Osteocyte (in vitro differentiated cells): ENCODE measurements around the gene CDH23. TPM values are rescaled to one million over a fixed set of nuclear protein-coding genes. Genes with fewer than 3 reads are reported as not detected.

Source experiments
- DNase-seq: peaks from one replicate; pipeline ENCODE4 v3.0.0; 2021; ENCODE audit warnings: mixed read lengths; ENCODE audit not compliant: unreplicated experiment; ENCODE audit errors: extremely low spot score
- H3K27ac Mint-ChIP-seq: one replicate; pipeline ENCODE4 v1.8.0; 2021; ENCODE audit warnings: mild to moderate bottlenecking, mixed read lengths; ENCODE audit not compliant: unreplicated experiment
- H3K27me3 Mint-ChIP-seq: one replicate; pipeline ENCODE4 v1.8.0; 2021; ENCODE audit warnings: mixed read lengths; ENCODE audit not compliant: unreplicated experiment
- H3K36me3 Mint-ChIP-seq: one replicate; pipeline ENCODE4 v1.8.0; 2021; ENCODE audit warnings: mixed read lengths; ENCODE audit not compliant: unreplicated experiment
- H3K4me1 Mint-ChIP-seq: one replicate; pipeline ENCODE4 v1.8.0; 2021; ENCODE audit warnings: mixed read lengths; ENCODE audit not compliant: unreplicated experiment
- H3K4me3 Mint-ChIP-seq: one replicate; pipeline ENCODE4 v1.8.0; 2021; ENCODE audit warnings: mild to moderate bottlenecking, moderate library complexity, mixed read lengths; ENCODE audit not compliant: unreplicated experiment
- H3K9me3 Mint-ChIP-seq: one replicate; pipeline ENCODE4 v1.8.0; 2021; ENCODE audit warnings: mixed read lengths; ENCODE audit not compliant: unreplicated experiment
- total RNA-seq: library from RNA; stranded (reverse); gene quantifications from 2 replicates; pipeline ENCODE4 v1.2.1, GENCODE V29; 2021
- TF ChIP-seq, protein P1 (sequence below): fragments of 200-600 bp; sonication (generic); IDR thresholded peaks from 2 replicates; pipeline ENCODE4 v1.5.0; 2021; ENCODE audit warnings: antibody characterized with exemption, mild to moderate bottlenecking, moderate library complexity

The CDH23 gene
- total RNA-seq, 1 donor from 2014 or later = not detected

DNA sequence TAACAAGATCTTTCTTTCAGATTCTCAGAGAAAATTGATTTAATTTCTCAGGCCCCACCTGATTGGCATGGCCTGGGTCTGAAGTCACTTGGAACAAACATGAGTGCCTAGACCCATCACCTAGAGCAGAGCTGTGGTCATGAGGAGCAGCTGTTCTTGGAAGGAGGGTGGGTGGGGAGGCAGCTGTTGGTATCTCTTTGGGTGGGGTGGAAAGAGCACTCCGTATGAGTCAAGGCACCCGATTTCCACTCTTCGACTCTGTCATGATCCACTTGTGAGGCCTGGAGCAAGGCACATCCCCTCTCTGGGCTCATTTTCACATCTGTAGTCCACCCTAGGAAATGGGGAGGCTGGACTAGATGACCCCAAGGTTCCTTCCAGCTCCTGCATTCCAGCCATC is 166.2 kb downstream of the CDH23 start:
- TF ChIP-seq, protein P1, sequence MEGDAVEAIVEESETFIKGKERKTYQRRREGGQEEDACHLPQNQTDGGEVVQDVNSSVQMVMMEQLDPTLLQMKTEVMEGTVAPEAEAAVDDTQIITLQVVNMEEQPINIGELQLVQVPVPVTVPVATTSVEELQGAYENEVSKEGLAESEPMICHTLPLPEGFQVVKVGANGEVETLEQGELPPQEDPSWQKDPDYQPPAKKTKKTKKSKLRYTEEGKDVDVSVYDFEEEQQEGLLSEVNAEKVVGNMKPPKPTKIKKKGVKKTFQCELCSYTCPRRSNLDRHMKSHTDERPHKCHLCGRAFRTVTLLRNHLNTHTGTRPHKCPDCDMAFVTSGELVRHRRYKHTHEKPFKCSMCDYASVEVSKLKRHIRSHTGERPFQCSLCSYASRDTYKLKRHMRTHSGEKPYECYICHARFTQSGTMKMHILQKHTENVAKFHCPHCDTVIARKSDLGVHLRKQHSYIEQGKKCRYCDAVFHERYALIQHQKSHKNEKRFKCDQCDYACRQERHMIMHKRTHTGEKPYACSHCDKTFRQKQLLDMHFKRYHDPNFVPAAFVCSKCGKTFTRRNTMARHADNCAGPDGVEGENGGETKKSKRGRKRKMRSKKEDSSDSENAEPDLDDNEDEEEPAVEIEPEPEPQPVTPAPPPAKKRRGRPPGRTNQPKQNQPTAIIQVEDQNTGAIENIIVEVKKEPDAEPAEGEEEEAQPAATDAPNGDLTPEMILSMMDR = no peak
- Mint-ChIP-seq H3K27ac (no peak overlapping the region), H3K4me1 (no peaks in the 10 kb centered on the region), H3K36me3 (no peaks in the 10 kb centered on the region), H3K27me3 (peaks cover 59% of the 10 kb centered on the region), H3K4me3 (no peak overlapping the region), H3K9me3 (no peaks in the 10 kb centered on the region)
- no peak for DNase-seq

DNA sequence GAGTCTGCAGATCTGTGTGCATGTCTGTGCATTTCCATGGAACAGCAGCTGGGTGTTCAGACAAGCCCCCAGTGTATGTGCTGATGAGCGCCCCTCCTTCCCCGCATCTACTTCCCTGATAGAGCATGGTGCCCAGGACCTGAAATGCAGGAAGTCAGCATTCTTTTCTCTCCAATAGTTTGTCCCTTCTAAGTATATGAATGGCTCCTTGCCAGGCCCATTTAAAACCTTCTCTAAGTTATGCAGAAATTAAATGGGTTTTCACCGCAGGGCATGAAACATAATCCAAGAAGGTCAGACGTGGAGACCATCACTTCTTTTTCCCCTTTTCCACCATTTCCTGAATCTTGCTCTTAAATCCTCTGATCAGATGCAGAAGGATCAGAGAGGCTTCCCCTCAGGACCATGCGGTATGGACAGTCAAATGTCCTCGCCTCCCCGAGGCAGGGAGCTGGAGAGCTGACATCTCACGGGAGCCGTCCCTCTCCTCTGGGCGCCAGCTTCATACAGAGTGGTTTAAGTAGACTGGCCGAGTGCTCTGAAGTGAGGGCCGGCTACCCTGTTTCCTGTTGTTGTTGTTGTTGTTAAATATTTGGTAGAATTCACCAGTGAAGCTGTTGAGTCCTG is 167.6 kb downstream of the CDH23 start:
- Mint-ChIP-seq H3K9me3 (no peaks in the 10 kb centered on the region), H3K27me3 (peaks cover 50% of the 10 kb centered on the region), H3K4me3 (no peak overlapping the region), H3K27ac (no peak overlapping the region), H3K36me3 (no peaks in the 10 kb centered on the region), H3K4me1 (no peaks in the 10 kb centered on the region)
- TF ChIP-seq, protein P1 = no peak
- DNase-seq = no peak

DNA sequence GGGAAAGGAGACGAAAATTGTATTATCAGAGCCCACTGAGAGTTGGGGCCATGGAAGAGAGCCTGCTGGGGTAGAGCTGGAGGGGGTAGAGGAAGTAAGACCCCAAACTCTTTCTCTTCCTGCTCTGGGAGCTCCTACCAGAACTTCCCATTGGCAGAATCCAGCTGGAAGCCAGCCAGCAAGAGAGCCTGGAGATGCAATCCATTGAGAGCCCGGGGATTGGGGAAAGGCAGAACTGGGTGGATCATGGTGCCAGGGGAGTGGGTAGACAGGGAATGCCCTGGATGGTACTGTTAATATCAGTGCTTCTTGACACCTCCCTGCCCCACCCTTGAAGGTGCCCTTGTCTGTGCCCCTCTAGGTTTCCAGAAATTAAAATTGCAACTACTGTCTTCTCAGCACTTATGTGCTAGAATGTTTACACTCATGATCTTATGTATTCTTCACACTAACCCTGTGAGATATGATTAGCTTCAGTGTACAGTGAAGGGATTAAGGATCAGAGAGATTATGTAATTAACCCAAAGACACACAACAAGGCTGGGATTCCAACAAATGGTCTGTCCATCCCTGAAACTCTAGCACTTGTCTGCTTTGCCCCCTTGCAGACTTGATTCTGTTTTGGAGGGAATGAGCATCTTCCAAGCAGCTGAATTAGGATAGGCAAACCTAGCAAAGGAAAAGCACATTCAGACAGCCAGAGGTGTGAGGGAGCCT is 168.7 kb downstream of the CDH23 start:
- TF ChIP-seq, protein P1 = no peak
- Mint-ChIP-seq H3K4me1 (no peaks in the 10 kb centered on the region), H3K27me3 (peaks cover 38% of the 10 kb centered on the region), H3K9me3 (no peaks in the 10 kb centered on the region), H3K4me3 (no peak overlapping the region), H3K36me3 (no peaks in the 10 kb centered on the region), H3K27ac (no peak overlapping the region)
- no peak for DNase-seq

DNA sequence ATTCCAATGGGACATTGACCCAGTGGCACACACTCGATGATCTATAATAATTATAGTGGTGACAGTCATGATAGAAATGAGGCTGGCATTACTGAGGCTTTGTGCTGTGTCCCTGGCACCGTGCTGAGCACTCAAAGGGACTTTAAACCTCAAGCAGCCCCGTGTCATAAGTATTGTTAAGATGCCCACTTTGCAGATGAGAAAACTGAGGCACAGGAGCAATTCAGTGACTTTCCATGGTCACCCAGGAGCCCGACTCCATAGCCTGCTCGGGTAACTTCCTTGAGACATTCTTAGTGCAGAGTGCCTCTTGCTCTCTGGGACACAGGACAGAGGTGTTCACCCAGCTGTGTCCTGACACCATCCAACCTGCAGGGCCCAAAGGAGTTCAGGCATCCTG is 170.3 kb downstream of the CDH23 start:
- H3K27me3 Mint-ChIP-seq = peaks cover 28% of the 10 kb centered on the region
- H3K9me3 Mint-ChIP-seq = no peaks in the 10 kb centered on the region
- H3K4me1 Mint-ChIP-seq = no peaks in the 10 kb centered on the region
- no peak overlapping the region for H3K4me3 Mint-ChIP-seq
- DNase-seq = no peak
- TF ChIP-seq, protein P1 = no peak
- no peak overlapping the region for H3K27ac Mint-ChIP-seq
- no peaks in the 10 kb centered on the region for H3K36me3 Mint-ChIP-seq

DNA sequence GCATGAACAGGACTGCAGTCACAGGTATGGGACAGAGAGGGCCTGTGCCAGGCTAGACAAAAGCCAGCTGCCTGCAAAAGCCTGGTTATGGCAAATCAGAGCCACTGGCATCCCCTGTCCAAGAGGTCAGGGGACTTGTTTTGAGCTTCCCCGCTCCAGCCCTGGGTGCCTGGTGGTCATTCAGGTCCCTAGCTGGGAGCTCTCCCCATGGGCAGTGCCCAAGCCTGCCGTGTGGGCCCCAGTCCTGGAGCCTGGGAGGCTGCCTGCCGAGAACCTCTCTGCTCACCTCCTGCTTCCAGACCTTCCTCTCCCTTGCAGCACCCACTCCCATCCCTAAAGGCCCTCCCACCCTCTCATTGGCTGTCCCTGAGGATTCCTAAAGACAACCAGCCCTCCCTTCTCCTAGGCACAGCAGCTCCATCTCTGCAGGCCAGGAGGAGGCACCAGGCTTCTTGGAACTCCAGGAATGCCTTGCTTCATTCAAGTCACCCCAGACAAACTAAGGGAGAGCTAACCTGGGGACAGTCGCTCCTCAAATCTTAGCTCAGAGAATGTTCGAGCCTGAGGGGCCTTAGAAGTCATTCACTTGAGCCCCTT is 172.3 kb downstream of the CDH23 start:
- Mint-ChIP-seq H3K27ac (no peak overlapping the region), H3K9me3 (no peaks in the 10 kb centered on the region), H3K27me3 (peaks cover 19% of the 10 kb centered on the region), H3K4me1 (no peaks in the 10 kb centered on the region), H3K4me3 (no peak overlapping the region), H3K36me3 (no peaks in the 10 kb centered on the region)
- TF ChIP-seq, protein P1 = no peak
- DNase-seq = no peak
